GM19351 (cell line): ENCODE measurements around the gene TSPY3.
"Not testable (repeated sequence)": the region's sequence is repeated elsewhere in the genome, so short reads cannot be mapped to it uniquely, and the experiment has no call there.

ENCODE experiments used
- ATAC-seq: cut with Tn5 transposase; IDR thresholded peaks from one replicate; pipeline ENCODE4 v1.9.1; 2021; ENCODE audit warnings: mild to moderate bottlenecking, moderate library complexity; ENCODE audit not compliant: unreplicated experiment

TSPY3 gene, protein sequence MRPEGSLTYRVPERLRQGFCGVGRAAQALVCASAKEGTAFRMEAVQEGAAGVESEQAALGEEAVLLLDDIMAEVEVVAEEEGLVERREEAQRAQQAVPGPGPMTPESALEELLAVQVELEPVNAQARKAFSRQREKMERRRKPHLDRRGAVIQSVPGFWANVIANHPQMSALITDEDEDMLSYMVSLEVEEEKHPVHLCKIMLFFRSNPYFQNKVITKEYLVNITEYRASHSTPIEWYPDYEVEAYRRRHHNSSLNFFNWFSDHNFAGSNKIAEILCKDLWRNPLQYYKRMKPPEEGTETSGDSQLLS

DNA sequence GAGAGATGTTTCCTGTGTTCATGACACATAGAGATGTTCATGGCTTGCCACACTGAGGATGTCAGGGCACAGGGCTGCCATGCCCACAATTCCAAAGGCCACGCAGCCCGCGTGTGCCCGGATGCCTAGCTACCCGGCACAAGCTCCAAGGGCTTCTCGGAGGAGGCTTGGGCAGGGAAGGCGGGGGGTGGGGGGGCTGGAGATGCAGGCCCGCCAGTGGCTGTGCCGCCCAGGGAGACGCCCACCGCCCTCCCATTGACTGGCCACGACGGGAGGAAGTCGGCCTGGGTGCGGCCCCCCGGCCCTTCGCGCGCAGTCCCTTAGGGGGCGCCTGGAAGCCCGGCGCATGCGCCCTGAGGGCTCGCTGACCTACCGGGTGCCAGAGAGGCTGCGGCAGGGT lies at the start of gene TSPY3:
Gene TSPY3, plus strand, starts transcription at position 301 of the 400 bp plus-strand sequence. Its CDS starts 46 bp downstream, at position 347.
- ATAC-seq: not testable (repeated sequence)

DNA sequence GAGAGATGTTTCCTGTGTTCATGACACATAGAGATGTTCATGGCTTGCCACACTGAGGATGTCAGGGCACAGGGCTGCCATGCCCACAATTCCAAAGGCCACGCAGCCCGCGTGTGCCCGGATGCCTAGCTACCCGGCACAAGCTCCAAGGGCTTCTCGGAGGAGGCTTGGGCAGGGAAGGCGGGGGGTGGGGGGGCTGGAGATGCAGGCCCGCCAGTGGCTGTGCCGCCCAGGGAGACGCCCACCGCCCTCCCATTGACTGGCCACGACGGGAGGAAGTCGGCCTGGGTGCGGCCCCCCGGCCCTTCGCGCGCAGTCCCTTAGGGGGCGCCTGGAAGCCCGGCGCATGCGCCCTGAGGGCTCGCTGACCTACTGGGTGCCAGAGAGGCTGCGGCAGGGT lies 40.7 kb upstream of the TSPY3 start, which contains the start of gene TSPY8:
Gene TSPY8, plus strand, starts transcription at position 301 of the 400 bp plus-strand sequence. Its CDS starts 46 bp downstream, at position 347.
- ATAC-seq: not testable (repeated sequence)

DNA sequence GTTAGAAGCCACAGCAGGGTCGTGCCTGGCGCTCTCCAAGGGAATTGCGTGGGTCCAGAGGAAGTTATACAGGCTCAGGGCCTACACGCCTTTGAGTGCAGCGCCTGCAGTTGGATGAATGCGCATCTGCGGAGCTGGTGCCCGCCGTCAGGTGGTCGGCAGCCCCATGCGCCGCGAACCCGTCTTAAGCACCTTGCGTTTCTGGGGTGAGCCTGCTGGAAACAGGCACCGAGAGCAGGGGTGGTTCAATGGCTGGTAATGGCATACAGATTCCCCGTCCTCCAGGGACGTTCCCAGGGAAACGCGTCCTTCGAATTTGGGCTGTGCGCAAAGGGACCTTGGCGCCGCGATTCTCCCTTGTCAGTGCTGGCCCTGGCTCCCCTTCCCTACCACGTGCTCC lies 1.7 kb upstream of the TSPY3 start:
- ATAC-seq: not testable (repeated sequence)
